ENCODE data around the gene STX16. TPM values are rescaled to one million over a fixed set of nuclear protein-coding genes. Genes with fewer than 3 reads are reported as not detected.

Gene STX16
- total and polyA plus RNA-seq, 2 of the 13 experiments (the other 11 are each of a cell fraction or from before 2014, with no cell fraction given): 28.0 to 72.7 TPM

DNA sequence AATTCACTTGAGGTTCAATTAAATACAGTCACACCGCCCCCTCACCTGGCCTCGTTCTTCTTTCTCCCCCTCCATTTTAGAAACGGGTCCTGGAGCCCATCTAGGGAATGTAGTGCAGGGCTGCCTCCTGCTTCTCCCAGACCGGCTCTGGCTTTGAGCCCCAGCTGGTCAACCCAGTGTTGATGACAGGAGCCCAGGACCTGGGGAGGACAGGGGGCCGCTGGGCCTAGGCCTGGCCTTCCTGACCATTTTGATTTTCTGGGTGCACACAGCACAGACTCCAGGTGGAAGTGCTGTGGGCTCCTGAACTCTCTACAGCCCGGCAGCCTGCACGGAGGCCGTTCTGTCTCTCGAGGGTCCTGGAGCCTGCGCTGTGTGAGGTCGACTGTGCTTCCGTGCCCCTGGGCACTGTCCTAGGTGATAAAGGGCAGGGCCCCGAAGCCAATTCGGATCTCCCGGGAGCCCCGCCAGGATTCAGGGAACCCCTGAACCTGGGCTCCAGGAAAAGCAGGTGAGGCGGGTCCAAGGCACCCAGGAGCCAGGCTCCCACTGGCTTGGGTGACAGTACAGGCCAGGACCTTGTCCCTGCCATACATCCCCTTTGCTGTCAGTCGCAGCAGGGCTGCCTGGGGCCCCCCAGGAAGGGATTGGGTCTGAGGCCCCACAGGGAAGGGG, 64.9 kb downstream of the STX16 start:
- H3K79me2 ChIP-seq (ENCODE audit: insufficient read depth, low read length): no peaks in the 10 kb centered on the region
- no peak overlapping the region for H2AFZ ChIP-seq (ENCODE audit: low read length)
- peaks cover 23% of the 10 kb centered on the region for H3K4me1 ChIP-seq (ENCODE audit: insufficient read depth, low read length)
- no peak overlapping the region for H3K9ac ChIP-seq (ENCODE audit: insufficient read depth, low read depth, low read length)
- 91% methylated on average over 15 of the region's 18 CpGs for WGBS (ENCODE audit: low lambda C conversion rate)
- H3K4me2 ChIP-seq (ENCODE audit: low read depth, low read length): no peak overlapping the region
- peak; percentile 7 for ATAC-seq
- intact Hi-C loops (cut with micrococcal nuclease; ENCODE audit: unreplicated experiment) (no loop called here), in situ Hi-C loops (cut with HindIII; ENCODE audit: extremely low pct_ligation_motif_present, low pct_unique_long_range_greater_than_20kb) (no loop called here)
- H3K9me3 ChIP-seq (ENCODE audit: low read length): no peaks in the 10 kb centered on the region
- peaks cover 2 to 14% of the 10 kb centered on the region in 2 experiments; a peak in 2 of 5 replicates for H3K27me3 ChIP-seq (ENCODE audit: control insufficient read depth in 1 of 2, insufficient read depth in 2 of 2, low read length in 2 of 2)
- no peaks in the 10 kb centered on the region for H3K36me3 ChIP-seq (replicated peaks in 1 of 2; ENCODE audit: control insufficient read depth in 1 of 2, insufficient read depth in 2 of 2, low read length in 2 of 2)
- no peak overlapping the region for H3K27ac ChIP-seq (ENCODE audit: extremely low read length, insufficient read depth, low read length)
- ChIA-PET CTCF (ENCODE audit: low intra/inter-chr PET ratio, low total read pairs) (no interaction called here), POLR2A (no interaction called here)
- no peak for FAIRE-seq
- H4K20me1 ChIP-seq (ENCODE audit: insufficient read depth, low read length): no peaks in the 10 kb centered on the region; the same call in 1 of the 2 replicates
- H3K4me3 ChIP-seq (replicated peaks in 1 of 3; ENCODE audit: insufficient read depth in 1 of 3, low read depth in 2 of 3, low read length in 3 of 3): no peak overlapping the region
- no TSS peak for BruUV-seq (replicated peaks)
- no peak for DNase-seq (ENCODE audit: low spot score)
- TF ChIP-seq ONECUT2 (CRISPR knock-in tag; IDR thresholded peaks at IDR 0.05): no peak
- TF ChIP-seq, protein P1, sequence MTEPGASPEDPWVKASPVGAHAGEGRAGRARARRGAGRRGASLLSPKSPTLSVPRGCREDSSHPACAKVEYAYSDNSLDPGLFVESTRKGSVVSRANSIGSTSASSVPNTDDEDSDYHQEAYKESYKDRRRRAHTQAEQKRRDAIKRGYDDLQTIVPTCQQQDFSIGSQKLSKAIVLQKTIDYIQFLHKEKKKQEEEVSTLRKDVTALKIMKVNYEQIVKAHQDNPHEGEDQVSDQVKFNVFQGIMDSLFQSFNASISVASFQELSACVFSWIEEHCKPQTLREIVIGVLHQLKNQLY (CRISPR knock-in tag; IDR thresholded peaks at IDR 0.05): no peak
- TF ChIP-seq, protein P2, sequence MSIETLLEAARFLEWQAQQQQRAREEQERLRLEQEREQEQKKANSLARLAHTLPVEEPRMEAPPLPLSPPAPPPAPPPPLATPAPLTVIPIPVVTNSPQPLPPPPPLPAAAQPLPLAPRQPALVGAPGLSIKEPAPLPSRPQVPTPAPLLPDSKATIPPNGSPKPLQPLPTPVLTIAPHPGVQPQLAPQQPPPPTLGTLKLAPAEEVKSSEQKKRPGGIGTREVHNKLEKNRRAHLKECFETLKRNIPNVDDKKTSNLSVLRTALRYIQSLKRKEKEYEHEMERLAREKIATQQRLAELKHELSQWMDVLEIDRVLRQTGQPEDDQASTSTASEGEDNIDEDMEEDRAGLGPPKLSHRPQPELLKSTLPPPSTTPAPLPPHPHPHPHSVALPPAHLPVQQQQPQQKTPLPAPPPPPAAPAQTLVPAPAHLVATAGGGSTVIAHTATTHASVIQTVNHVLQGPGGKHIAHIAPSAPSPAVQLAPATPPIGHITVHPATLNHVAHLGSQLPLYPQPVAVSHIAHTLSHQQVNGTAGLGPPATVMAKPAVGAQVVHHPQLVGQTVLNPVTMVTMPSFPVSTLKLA (IDR thresholded peaks at IDR 0.05): no peak
- TF ChIP-seq ZNF720 (CRISPR knock-in tag; IDR thresholded peaks at IDR 0.05): no peak
- TF ChIP-seq, protein P3, sequence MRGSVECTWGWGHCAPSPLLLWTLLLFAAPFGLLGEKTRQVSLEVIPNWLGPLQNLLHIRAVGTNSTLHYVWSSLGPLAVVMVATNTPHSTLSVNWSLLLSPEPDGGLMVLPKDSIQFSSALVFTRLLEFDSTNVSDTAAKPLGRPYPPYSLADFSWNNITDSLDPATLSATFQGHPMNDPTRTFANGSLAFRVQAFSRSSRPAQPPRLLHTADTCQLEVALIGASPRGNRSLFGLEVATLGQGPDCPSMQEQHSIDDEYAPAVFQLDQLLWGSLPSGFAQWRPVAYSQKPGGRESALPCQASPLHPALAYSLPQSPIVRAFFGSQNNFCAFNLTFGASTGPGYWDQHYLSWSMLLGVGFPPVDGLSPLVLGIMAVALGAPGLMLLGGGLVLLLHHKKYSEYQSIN (CRISPR knock-in tag; IDR thresholded peaks at IDR 0.05; ENCODE audit: borderline replicate concordance): no peak
- TF ChIP-seq, protein P4, sequence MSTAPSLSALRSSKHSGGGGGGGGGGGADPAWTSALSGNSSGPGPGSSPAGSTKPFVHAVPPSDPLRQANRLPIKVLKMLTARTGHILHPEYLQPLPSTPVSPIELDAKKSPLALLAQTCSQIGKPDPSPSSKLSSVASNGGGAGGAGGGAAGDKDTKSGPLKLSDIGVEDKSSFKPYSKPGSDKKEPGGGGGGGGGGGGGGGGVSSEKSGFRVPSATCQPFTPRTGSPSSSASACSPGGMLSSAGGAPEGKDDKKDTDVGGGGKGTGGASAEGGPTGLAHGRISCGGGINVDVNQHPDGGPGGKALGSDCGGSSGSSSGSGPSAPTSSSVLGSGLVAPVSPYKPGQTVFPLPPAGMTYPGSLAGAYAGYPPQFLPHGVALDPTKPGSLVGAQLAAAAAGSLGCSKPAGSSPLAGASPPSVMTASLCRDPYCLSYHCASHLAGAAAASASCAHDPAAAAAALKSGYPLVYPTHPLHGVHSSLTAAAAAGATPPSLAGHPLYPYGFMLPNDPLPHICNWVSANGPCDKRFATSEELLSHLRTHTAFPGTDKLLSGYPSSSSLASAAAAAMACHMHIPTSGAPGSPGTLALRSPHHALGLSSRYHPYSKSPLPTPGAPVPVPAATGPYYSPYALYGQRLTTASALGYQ (CRISPR knock-in tag; IDR thresholded peaks at IDR 0.05): no peak
- TF ChIP-seq, protein P5, sequence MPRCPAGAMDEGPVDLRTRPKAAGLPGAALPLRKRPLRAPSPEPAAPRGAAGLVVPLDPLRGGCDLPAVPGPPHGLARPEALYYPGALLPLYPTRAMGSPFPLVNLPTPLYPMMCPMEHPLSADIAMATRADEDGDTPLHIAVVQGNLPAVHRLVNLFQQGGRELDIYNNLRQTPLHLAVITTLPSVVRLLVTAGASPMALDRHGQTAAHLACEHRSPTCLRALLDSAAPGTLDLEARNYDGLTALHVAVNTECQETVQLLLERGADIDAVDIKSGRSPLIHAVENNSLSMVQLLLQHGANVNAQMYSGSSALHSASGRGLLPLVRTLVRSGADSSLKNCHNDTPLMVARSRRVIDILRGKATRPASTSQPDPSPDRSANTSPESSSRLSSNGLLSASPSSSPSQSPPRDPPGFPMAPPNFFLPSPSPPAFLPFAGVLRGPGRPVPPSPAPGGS (CRISPR knock-in tag; IDR thresholded peaks at IDR 0.05): no peak
- TF ChIP-seq ZNF121 (CRISPR knock-in tag; IDR thresholded peaks at IDR 0.05): no peak
- TF ChIP-seq ZNF546 (CRISPR knock-in tag; conservative IDR thresholded peaks at IDR 0.05): no peak
- TF ChIP-seq FLYWCH1 (CRISPR knock-in tag; IDR thresholded peaks at IDR 0.05): no peak
- 0 out of 2 replicates have a peak, but pooled peaks have one; percentile 26 for TF ChIP-seq ZNF263 (CRISPR knock-in tag; IDR thresholded peaks at IDR 0.05)
- no peak for TF ChIP-seq ZNF792 (CRISPR knock-in tag; IDR thresholded peaks at IDR 0.05)
- peak; percentile 20 for TF ChIP-seq XRCC5 (optimal IDR thresholded peaks at IDR 0.05; ENCODE audit: low read length)
- TF ChIP-seq ZNF292 (CRISPR knock-in tag; IDR thresholded peaks at IDR 0.05; ENCODE audit: borderline replicate concordance, low read depth): no peak
- no peak for TF ChIP-seq ZNF274 (CRISPR knock-in tag; IDR thresholded peaks at IDR 0.05)
- TF ChIP-seq AGO2 (optimal IDR thresholded peaks at IDR 0.05; ENCODE audit: low read depth, low read length): peak; percentile 39
- no peak for TF ChIP-seq PHF21A (CRISPR knock-in tag; IDR thresholded peaks at IDR 0.05)
- TF ChIP-seq ZNF430 (CRISPR knock-in tag; IDR thresholded peaks at IDR 0.05): no peak
- TF ChIP-seq MEIS1 (CRISPR knock-in tag; IDR thresholded peaks at IDR 0.05; ENCODE audit: borderline replicate concordance): no peak
- no peak for TF ChIP-seq SOX5 (CRISPR knock-in tag; IDR thresholded peaks at IDR 0.05; ENCODE audit: borderline replicate concordance)
